HepG2 (cell line): Measurements from ENCODE around the gene PGAP3. TPM values are rescaled to one million over a fixed set of nuclear protein-coding genes. Genes with fewer than 3 reads are reported as not detected.

Experiments
- PATZ1 ChIP-seq: sonication (generic); formaldehyde crosslinking; IDR thresholded peaks from 2 replicates; pipeline ENCODE4 v1.4.0; 2020; ENCODE audit warnings: missing genetic modification reagents
- ZBED4 ChIP-seq: sonication (generic); formaldehyde crosslinking; IDR thresholded peaks from 2 replicates; pipeline ENCODE4 v1.4.0; 2020; ENCODE audit warnings: missing genetic modification reagents, borderline replicate concordance
- ZBTB38 ChIP-seq: sonication (generic); formaldehyde crosslinking; IDR thresholded peaks from 2 replicates; pipeline ENCODE4 v1.5.1; 2020; ENCODE audit warnings: mild to moderate bottlenecking, missing genetic modification reagents
- ZBTB7B ChIP-seq: sonication (generic); formaldehyde crosslinking; IDR thresholded peaks from 2 replicates; pipeline ENCODE4 v1.4.0; 2020; ENCODE audit warnings: missing genetic modification reagents
- polyA plus RNA-seq, 8 experiments: library from polyadenylated mRNA; depleted of rRNA in 3 of 8; stranded (reverse) in 7 of 8; unstranded in 1 of 8; fragments of >200 nt; fragmentation: Illumina TruSeq in 4 of 8; extraction: Trizol in 4 of 8; gene quantifications; 2 replicates each; pipeline versions ENCODE4 v1.2.1 to v1.2.3, GENCODE V29; 2011 to 2016; ENCODE audit warnings: low read depth in 4 of 8, missing spikeins in 1 of 8, mixed read lengths in 1 of 8; ENCODE audit not compliant: insufficient read depth in 1 of 8
- total RNA-seq, 5 experiments: library from RNA; depleted of rRNA; stranded (reverse); fragments of >200 nt; fragmentation: Illumina TruSeq; extraction: Trizol; gene quantifications; 2 replicates each; pipeline ENCODE4 v1.2.3, GENCODE V29; 2016; ENCODE audit warnings: low read depth in 1 of 5
- TF ChIP-seq, protein P1 (sequence below): sonication (generic); formaldehyde crosslinking; IDR thresholded peaks from 2 replicates; pipeline ENCODE4 v1.4.0; 2020; ENCODE audit warnings: missing genetic modification reagents

Gene PGAP3
- total and polyA plus RNA-seq, 2 of the 13 experiments (the other 11 are each of a cell fraction or from before 2014, with no cell fraction given), result 11.9 to 14.6 TPM

GRCh38 chr17:39675390-39676082 is 12.3 kb downstream of the PGAP3 start (continued):
- TF ChIP-seq ZBTB38 (peak; percentile 70; the same call in 1 of the 2 replicates), ZBED4 (CRISPR knock-in tag) (0 out of 2 replicates have a peak, but pooled peaks have one; percentile 11), PATZ1 (peak; percentile 18; the same call in 1 of the 2 replicates), ZBTB7B (peak; percentile 16; the same call in 1 of the 2 replicates)
- TF ChIP-seq, protein P1, sequence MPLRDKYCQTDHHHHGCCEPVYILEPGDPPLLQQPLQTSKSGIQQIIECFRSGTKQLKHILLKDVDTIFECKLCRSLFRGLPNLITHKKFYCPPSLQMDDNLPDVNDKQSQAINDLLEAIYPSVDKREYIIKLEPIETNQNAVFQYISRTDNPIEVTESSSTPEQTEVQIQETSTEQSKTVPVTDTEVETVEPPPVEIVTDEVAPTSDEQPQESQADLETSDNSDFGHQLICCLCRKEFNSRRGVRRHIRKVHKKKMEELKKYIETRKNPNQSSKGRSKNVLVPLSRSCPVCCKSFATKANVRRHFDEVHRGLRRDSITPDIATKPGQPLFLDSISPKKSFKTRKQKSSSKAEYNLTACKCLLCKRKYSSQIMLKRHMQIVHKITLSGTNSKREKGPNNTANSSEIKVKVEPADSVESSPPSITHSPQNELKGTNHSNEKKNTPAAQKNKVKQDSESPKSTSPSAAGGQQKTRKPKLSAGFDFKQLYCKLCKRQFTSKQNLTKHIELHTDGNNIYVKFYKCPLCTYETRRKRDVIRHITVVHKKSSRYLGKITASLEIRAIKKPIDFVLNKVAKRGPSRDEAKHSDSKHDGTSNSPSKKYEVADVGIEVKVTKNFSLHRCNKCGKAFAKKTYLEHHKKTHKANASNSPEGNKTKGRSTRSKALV (CRISPR knock-in tag), result no peak
